ENCODE results near the gene POGZ.
A peak's percentile ranks its signal among the peaks of the same experiment; 100 is the strongest.

POGZ gene

DNA sequence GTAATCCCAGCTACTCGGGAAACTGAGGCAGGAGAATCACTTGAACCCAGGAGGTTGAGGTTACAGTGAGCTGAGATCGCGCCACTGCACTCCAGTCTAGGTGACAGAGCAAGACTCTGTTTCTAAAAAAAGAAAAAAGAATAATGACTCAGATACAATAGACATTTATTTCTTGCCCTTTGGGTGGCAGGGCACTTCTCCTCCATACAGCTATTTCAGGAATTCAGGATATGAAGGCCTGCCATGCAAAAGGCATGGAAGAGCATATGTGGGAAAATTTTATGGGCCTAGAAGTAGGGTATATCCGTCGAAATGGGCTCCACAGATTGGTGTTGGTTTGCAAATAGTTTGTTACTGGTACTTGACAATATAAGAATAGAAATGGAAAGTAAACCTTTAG is 20.2 kb upstream of the POGZ start:
- Mint-ChIP-seq H3K36me3 (ENCODE audit: low read depth) (peaks cover 4% of the 10 kb centered on the region), H3K4me1 (peaks cover 9% of the 10 kb centered on the region), H3K27me3 (ENCODE audit: low read depth) (no peaks in the 10 kb centered on the region), H3K4me3 (no peak overlapping the region), H3K9me3 (peaks cover 10% of the 10 kb centered on the region), H3K27ac (no peak overlapping the region)
- TF ChIP-seq, protein P1, sequence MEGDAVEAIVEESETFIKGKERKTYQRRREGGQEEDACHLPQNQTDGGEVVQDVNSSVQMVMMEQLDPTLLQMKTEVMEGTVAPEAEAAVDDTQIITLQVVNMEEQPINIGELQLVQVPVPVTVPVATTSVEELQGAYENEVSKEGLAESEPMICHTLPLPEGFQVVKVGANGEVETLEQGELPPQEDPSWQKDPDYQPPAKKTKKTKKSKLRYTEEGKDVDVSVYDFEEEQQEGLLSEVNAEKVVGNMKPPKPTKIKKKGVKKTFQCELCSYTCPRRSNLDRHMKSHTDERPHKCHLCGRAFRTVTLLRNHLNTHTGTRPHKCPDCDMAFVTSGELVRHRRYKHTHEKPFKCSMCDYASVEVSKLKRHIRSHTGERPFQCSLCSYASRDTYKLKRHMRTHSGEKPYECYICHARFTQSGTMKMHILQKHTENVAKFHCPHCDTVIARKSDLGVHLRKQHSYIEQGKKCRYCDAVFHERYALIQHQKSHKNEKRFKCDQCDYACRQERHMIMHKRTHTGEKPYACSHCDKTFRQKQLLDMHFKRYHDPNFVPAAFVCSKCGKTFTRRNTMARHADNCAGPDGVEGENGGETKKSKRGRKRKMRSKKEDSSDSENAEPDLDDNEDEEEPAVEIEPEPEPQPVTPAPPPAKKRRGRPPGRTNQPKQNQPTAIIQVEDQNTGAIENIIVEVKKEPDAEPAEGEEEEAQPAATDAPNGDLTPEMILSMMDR (IDR thresholded peaks at IDR 0.05; ENCODE audit: unreplicated experiment in 3 of 3): no peak

DNA sequence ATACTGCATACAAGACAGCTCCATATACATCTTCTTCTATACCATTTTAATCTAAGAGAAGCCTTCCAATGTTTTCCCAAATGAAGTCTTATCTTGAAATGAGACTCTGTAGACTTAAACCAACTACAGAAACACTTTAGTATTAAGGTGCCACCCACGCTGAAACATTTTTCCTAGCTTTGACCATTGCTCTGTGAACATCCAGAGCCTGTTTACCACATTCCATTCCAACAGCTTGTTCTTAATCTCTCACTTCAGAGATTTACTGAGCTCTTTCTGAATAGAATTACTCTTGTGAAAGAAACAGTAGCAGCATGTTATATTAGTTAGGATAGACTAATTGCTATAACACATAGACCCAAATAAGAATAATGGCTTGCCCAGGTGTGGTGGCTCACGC is 19.6 kb upstream of the POGZ start:
- H3K4me3 Mint-ChIP-seq: no peak overlapping the region
- peak overlapping the region in 1 of 3 experiments; percentile 26 for H3K27ac Mint-ChIP-seq
- H3K4me1 Mint-ChIP-seq: peaks cover 7% of the 10 kb centered on the region
- TF ChIP-seq, protein P1 (IDR thresholded peaks at IDR 0.05; ENCODE audit: unreplicated experiment in 3 of 3): no peak
- no peaks in the 10 kb centered on the region for H3K27me3 Mint-ChIP-seq (ENCODE audit: low read depth)
- peaks cover 4% of the 10 kb centered on the region for H3K36me3 Mint-ChIP-seq (ENCODE audit: low read depth)
- H3K9me3 Mint-ChIP-seq: peaks cover 8% of the 10 kb centered on the region

DNA sequence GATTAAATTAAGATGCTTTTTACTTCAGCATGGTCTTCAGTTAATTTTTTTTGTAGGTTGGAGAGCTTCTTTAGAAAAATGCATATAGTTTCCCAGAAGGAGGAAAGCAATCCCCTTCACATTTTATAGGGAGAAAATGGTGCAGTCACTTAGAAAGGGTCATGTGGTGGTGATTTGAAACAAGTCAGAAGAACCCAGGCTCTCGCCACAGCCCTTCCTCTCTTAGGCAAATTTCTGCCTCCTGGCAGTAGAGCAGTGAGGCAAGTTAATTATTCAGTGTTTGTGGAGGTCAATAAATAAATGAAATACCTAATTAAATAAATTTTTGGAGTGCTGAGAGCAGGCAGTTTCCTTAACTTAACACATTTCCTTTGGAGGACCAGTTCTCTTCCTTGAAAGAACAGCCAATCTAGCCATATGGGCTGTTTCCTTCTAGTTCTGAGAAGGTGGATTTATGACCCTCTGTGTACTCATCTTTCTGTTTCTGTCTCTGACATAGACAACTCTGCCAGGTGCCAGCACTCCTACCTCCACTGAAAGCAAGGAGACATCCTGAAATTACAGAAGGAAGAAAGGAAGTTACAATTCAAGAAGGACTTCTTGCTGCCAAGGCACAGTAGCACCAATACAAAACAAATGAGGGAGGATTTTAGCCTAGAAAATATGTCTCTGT is 19.0 kb upstream of the POGZ start:
- Mint-ChIP-seq H3K4me3 (no peak overlapping the region), H3K27me3 (ENCODE audit: low read depth) (no peaks in the 10 kb centered on the region), H3K27ac (no peak overlapping the region), H3K9me3 (peaks cover 3% of the 10 kb centered on the region), H3K4me1 (peaks cover under 1% of the 10 kb centered on the region), H3K36me3 (ENCODE audit: low read depth) (peaks cover 4% of the 10 kb centered on the region)
- TF ChIP-seq, protein P1 (IDR thresholded peaks at IDR 0.05; ENCODE audit: unreplicated experiment in 3 of 3): no peak

DNA sequence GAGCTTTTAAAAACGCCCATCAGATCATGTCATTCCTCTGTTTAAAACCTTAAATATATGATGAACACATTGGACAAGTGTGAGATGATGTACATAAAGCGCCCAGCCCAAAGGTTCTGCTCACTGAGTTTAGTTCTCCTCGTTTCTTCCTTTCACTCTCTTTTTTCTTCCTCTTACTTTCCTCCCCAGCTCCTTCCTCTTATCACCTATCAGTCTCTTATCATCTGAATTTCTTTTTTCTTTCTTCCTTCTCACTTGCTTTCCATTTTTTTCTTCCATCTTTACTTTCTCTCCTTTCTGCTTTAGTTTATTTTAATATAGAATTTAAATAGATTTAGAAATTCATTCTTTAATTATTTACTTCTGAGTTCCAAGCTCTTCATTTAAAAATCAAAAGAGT is 17.8 kb upstream of the POGZ start:
- H3K4me3 Mint-ChIP-seq: no peak overlapping the region
- H3K9me3 Mint-ChIP-seq: peaks cover 2% of the 10 kb centered on the region
- peaks cover 4% of the 10 kb centered on the region for H3K36me3 Mint-ChIP-seq (ENCODE audit: low read depth)
- TF ChIP-seq, protein P1 (IDR thresholded peaks at IDR 0.05; ENCODE audit: unreplicated experiment in 3 of 3): no peak
- H3K27ac Mint-ChIP-seq: no peak overlapping the region
- peaks cover 8% of the 10 kb centered on the region for H3K4me1 Mint-ChIP-seq
- H3K27me3 Mint-ChIP-seq (ENCODE audit: low read depth): no peaks in the 10 kb centered on the region

DNA sequence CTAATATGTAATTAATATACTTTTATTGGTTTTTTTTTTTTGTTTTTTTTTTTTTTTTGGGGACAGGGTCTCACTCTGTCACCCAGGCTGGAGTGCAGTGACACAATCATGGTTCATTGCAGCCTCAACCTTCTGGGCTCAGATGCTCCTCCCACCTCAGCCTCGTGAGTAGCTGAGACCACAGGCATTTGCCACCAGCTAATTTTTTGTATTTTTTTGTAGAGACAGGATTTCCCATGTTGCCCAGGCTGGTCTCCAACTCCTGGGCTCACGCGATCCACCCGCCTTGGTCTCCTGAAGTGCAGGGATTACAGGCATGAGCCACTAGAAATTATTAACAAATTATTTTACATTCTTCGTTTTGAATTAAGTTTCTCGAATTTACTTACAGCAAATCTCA is 16.8 kb upstream of the POGZ start:
- Mint-ChIP-seq H3K4me1 (peaks cover 8% of the 10 kb centered on the region), H3K36me3 (ENCODE audit: low read depth) (peaks cover 4% of the 10 kb centered on the region), H3K9me3 (peaks cover 2% of the 10 kb centered on the region), H3K27me3 (ENCODE audit: low read depth) (no peaks in the 10 kb centered on the region), H3K4me3 (no peak overlapping the region), H3K27ac (no peak overlapping the region)
- TF ChIP-seq, protein P1 (IDR thresholded peaks at IDR 0.05; ENCODE audit: unreplicated experiment in 3 of 3): no peak

DNA sequence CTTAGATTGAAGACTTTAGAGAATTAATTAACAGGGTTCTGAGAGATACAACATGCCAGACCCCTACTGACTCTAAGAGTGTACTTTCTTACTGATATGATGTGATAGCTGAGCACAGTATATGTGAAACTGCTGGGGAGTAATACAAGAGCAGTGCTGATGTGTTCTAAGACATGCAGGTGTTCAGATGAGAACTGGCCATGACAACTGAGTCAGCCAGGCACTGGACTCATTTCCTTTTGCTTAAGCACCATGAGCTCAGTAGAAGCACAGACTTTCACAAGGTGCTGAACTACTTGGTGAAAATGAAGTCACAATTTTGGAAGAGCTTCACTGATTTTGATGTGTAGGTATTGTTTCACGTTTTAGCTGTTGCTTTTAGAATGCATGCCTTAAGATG is 15.9 kb upstream of the POGZ start:
- Mint-ChIP-seq H3K36me3 (ENCODE audit: low read depth) (no peaks in the 10 kb centered on the region), H3K27me3 (ENCODE audit: low read depth) (no peaks in the 10 kb centered on the region), H3K4me3 (no peak overlapping the region), H3K27ac (peak overlapping the region in 1 of 3 experiments; percentile 28), H3K9me3 (no peaks in the 10 kb centered on the region), H3K4me1 (peaks cover 8% of the 10 kb centered on the region)
- TF ChIP-seq, protein P1 (IDR thresholded peaks at IDR 0.05; ENCODE audit: unreplicated experiment in 3 of 3): no peak
